ENCODE measurements around the gene PRSS8.
"Not testable (repeated sequence)": the region's sequence is repeated elsewhere in the genome, so short reads cannot be mapped to it uniquely, and the experiment has no call there.

The PRSS8 gene

GRCh38 chr16:31127182-31127581, 8.3 kb downstream of the PRSS8 start:
- no peak for DNase-seq

GRCh38 chr16:31125844-31126243, 9.7 kb downstream of the PRSS8 start:
- DNase-seq, result no peak

- DNase-seq, result no peak
Observed at GRCh38 chr16:31120129-31120528, 15.4 kb downstream of the PRSS8 start.

- DNase-seq, result no peak
Observed at GRCh38 chr16:31118223-31119155, 17.0 kb downstream of the PRSS8 start.

GRCh38 chr16:31117384-31118222, 17.9 kb downstream of the PRSS8 start, which contains the start of gene KAT8:
Gene KAT8 (plus strand): TSS chr16:31117664. CDS start chr16:31117682, 18 bp downstream.
- peak; percentile 98 for DNase-seq

GRCh38 chr16:31114468-31114867, 21.1 kb downstream of the PRSS8 start:
- no peak for DNase-seq

GRCh38 chr16:31113121-31114120, 22.1 kb downstream of the PRSS8 start:
- DNase-seq, result no peak

- DNase-seq, result no peak
Observed at GRCh38 chr16:31112711-31113110, 22.8 kb downstream of the PRSS8 start.

- no peak for DNase-seq
Observed at GRCh38 chr16:31111881-31112466, 23.6 kb downstream of the PRSS8 start.

GRCh38 chr16:31110106-31111034, 25.2 kb downstream of the PRSS8 start:
- no peak for DNase-seq

GRCh38 chr16:31109622-31110021, 25.9 kb downstream of the PRSS8 start:
- no peak for DNase-seq

GRCh38 chr16:31108794-31109558, 26.6 kb downstream of the PRSS8 start:
- DNase-seq, result no peak

- peak; percentile 80 for DNase-seq
Observed at GRCh38 chr16:31108035-31108793, 27.3 kb downstream of the PRSS8 start, which contains the start of gene BCKDK. Gene BCKDK (plus strand): TSS chr16:31108386. CDS start chr16:31109224, 838 bp downstream.

- peak; percentile 65 for DNase-seq
Observed at GRCh38 chr16:31107465-31107867, 28.1 kb downstream of the PRSS8 start.

- no peak for DNase-seq
Observed at GRCh38 chr16:31106509-31107464, 28.7 kb downstream of the PRSS8 start.

- DNase-seq, result peak; percentile 82
Observed at GRCh38 chr16:31105677-31106213, 29.8 kb downstream of the PRSS8 start.

- not testable (repeated sequence) for DNase-seq
Observed at GRCh38 chr16:31100876-31101641, 34.5 kb downstream of the PRSS8 start.
